Smooth muscle cell (in vitro differentiated cells): Measurements from ENCODE around the gene FAF1. TPM values are rescaled to one million over a fixed set of nuclear protein-coding genes. Genes with fewer than 3 reads are reported as not detected.
A peak's percentile ranks its signal among the peaks of the same experiment; 100 is the strongest.
"Not testable (repeated sequence)": the region's sequence is repeated elsewhere in the genome, so short reads cannot be mapped to it uniquely, and the experiment has no call there.

Source experiments
- DNase-seq: peaks from one replicate; lab custom pipeline; 2025; ENCODE audit not compliant: unreplicated experiment; lab: John Stamatoyannopoulos, UW
- H2AFZ ChIP-seq: fragments of 200-600 bp; sonication (generic); 2 replicates; pipeline ENCODE4 v1.6.0; 2016; ENCODE audit warnings: antibody characterized with exemption, low read depth, mild to moderate bottlenecking
- H3F3A ChIP-seq: fragments of 200-600 bp; sonication (generic); 2 replicates; pipeline ENCODE4 v1.6.0; 2017; ENCODE audit warnings: antibody characterized with exemption, low read depth
- H3K27ac ChIP-seq: fragments of 200-600 bp; sonication (generic); 2 replicates; pipeline ENCODE4 v1.5.1; 2016; ENCODE audit warnings: low read depth, mild to moderate bottlenecking
- H3K27me3 ChIP-seq: fragments of 200-600 bp; sonication (generic); 2 replicates; pipeline ENCODE4 v1.6.1; 2016; ENCODE audit warnings: low read depth, mild to moderate bottlenecking
- H3K36me3 ChIP-seq: fragments of 200-600 bp; sonication (generic); 2 replicates; pipeline ENCODE4 v1.5.1; 2016; ENCODE audit warnings: low read depth
- H3K4me1 ChIP-seq: fragments of 200-600 bp; sonication (generic); 2 replicates; pipeline ENCODE4 v1.5.1; 2016; ENCODE audit warnings: low read depth
- H3K4me2 ChIP-seq: fragments of 200-600 bp; sonication (generic); 2 replicates; pipeline ENCODE4 v1.6.0; 2016; ENCODE audit warnings: mild to moderate bottlenecking
- H3K4me3 ChIP-seq: fragments of 200-600 bp; sonication (generic); 2 replicates; pipeline ENCODE4 v1.5.1; 2016; ENCODE audit warnings: mild to moderate bottlenecking
- H3K79me2 ChIP-seq: fragments of 200-600 bp; sonication (generic); 2 replicates; pipeline ENCODE4 v1.6.0; 2016; ENCODE audit warnings: low read depth, mild to moderate bottlenecking
- H3K9ac ChIP-seq: fragments of 200-600 bp; sonication (generic); 2 replicates; pipeline ENCODE4 v1.6.0; 2016; ENCODE audit warnings: low read depth
- H3K9me3 ChIP-seq: fragments of 200-600 bp; sonication (generic); replicated peaks from 2 replicates; pipeline ENCODE4 v1.5.1; 2016; ENCODE audit warnings: low read depth
- H4K20me1 ChIP-seq: fragments of 200-600 bp; sonication (generic); 2 replicates; pipeline ENCODE4 v1.6.0; 2016; ENCODE audit warnings: low read depth
- CTCF ChIP-seq: fragments of 200-600 bp; sonication (generic); IDR thresholded peaks from 2 replicates; pipeline ENCODE4 v1.5.1; 2017; ENCODE audit warnings: borderline replicate concordance, mild to moderate bottlenecking, antibody characterized with exemption; ENCODE audit not compliant: insufficient read depth, poor library complexity, severe bottlenecking
- WGBS: methylation state at CpG from one replicate; pipeline ENCODE4 v1.1.7; 2016; ENCODE audit warnings: low lambda C conversion rate; 5-methylcytosine and 5-hydroxymethylcytosine counted together
- polyA plus RNA-seq: library from polyadenylated mRNA; unstranded; fragments of >200 nt; fragmentation: Nextera tagmentation; extraction: Ambion mirVana; gene quantifications from 2 replicates; pipeline ENCODE4 v1.2.1, GENCODE V29; 2016
- total RNA-seq: library from RNA; depleted of rRNA; stranded (reverse); fragments of >200 nt; gene quantifications from 2 replicates; pipeline ENCODE4 v1.2.3, GENCODE V29; 2014

The FAF1 gene
- total and polyA plus RNA-seq, 2 experiments from 2014 or later, result 51.5 to 51.6 TPM

- H3K79me2 ChIP-seq, result no peaks in the 10 kb centered on the region
- H2AFZ ChIP-seq, result no peak overlapping the region
- WGBS, result 75% methylated on average over 2 of the region's 2 CpGs
- H3K9me3 ChIP-seq, result no peaks in the 10 kb centered on the region
- H3K27ac ChIP-seq, result no peak overlapping the region
- H4K20me1 ChIP-seq, result no peaks in the 10 kb centered on the region
- no peaks in the 10 kb centered on the region for H3K27me3 ChIP-seq
- H3K4me3 ChIP-seq, result no peak overlapping the region
- no peak overlapping the region for H3K4me2 ChIP-seq
- H3F3A ChIP-seq, result no peaks in the 10 kb centered on the region
- no peaks in the 10 kb centered on the region for H3K4me1 ChIP-seq
- no peak overlapping the region for H3K9ac ChIP-seq
- peaks cover 4% of the 10 kb centered on the region for H3K36me3 ChIP-seq
- DNase-seq, result no peak
- TF ChIP-seq CTCF, result peak; percentile 57
These were observed 224.6 kb downstream of the FAF1 start for GRCh38 chr1:50735443-50735842.

- H3K4me1 ChIP-seq, DNase-seq, H4K20me1 ChIP-seq, H3K4me3 ChIP-seq, H3K27ac ChIP-seq, H2AFZ ChIP-seq, H3F3A ChIP-seq, H3K9ac ChIP-seq, H3K79me2 ChIP-seq, H3K9me3 ChIP-seq, H3K36me3 ChIP-seq, H3K4me2 ChIP-seq, H3K27me3 ChIP-seq: not testable (repeated sequence)
- 97% methylated on average over 4 of the region's 4 CpGs for WGBS
These were observed 232.5 kb downstream of the FAF1 start for GRCh38 chr1:50727578-50727977.

GRCh38 chr1:50724626-50725286 lies 235.3 kb downstream of the FAF1 start:
- Histone ChIP-seq H3K27me3 (no peaks in the 10 kb centered on the region), H3K27ac (no peak overlapping the region), H3K36me3 (no peaks in the 10 kb centered on the region), H3K9ac (no peak overlapping the region), H3F3A (no peaks in the 10 kb centered on the region), H4K20me1 (no peaks in the 10 kb centered on the region), H2AFZ (no peak overlapping the region), H3K79me2 (no peaks in the 10 kb centered on the region), H3K9me3 (no peaks in the 10 kb centered on the region), H3K4me3 (no peak overlapping the region), H3K4me1 (no peaks in the 10 kb centered on the region), H3K4me2 (no peak overlapping the region)
- WGBS, result 89% methylated on average over 4 of the region's 4 CpGs
- no peak for TF ChIP-seq CTCF
- no peak for DNase-seq

GRCh38 chr1:50720457-50721053 lies 239.5 kb downstream of the FAF1 start:
- Histone ChIP-seq H3K79me2 (no peaks in the 10 kb centered on the region), H3K27me3 (no peaks in the 10 kb centered on the region), H4K20me1 (no peaks in the 10 kb centered on the region), H2AFZ (no peak overlapping the region), H3K4me1 (no peaks in the 10 kb centered on the region), H3K9ac (no peak overlapping the region), H3K4me2 (no peak overlapping the region), H3K4me3 (no peak overlapping the region), H3K36me3 (no peaks in the 10 kb centered on the region), H3F3A (no peaks in the 10 kb centered on the region), H3K27ac (no peak overlapping the region), H3K9me3 (no peaks in the 10 kb centered on the region)
- WGBS, result 75% methylated on average over 4 of the region's 4 CpGs
- TF ChIP-seq CTCF, result no peak
- DNase-seq, result no peak
